Stimulated activated CD4-positive, alpha-beta T cell treated with anti-CD3 and anti-CD28 coated beads, TNF-alpha, amount 100 ng/mL, for 48 hours (primary cell): ENCODE data around the gene RNF40.

Experiments
- DNase-seq, 3 donors: peaks; one replicate each; pipeline ENCODE4 v3.0.0-alpha.2; 2020; ENCODE audit warnings: low read depth in 3 of 3

RNF40 gene

DNA sequence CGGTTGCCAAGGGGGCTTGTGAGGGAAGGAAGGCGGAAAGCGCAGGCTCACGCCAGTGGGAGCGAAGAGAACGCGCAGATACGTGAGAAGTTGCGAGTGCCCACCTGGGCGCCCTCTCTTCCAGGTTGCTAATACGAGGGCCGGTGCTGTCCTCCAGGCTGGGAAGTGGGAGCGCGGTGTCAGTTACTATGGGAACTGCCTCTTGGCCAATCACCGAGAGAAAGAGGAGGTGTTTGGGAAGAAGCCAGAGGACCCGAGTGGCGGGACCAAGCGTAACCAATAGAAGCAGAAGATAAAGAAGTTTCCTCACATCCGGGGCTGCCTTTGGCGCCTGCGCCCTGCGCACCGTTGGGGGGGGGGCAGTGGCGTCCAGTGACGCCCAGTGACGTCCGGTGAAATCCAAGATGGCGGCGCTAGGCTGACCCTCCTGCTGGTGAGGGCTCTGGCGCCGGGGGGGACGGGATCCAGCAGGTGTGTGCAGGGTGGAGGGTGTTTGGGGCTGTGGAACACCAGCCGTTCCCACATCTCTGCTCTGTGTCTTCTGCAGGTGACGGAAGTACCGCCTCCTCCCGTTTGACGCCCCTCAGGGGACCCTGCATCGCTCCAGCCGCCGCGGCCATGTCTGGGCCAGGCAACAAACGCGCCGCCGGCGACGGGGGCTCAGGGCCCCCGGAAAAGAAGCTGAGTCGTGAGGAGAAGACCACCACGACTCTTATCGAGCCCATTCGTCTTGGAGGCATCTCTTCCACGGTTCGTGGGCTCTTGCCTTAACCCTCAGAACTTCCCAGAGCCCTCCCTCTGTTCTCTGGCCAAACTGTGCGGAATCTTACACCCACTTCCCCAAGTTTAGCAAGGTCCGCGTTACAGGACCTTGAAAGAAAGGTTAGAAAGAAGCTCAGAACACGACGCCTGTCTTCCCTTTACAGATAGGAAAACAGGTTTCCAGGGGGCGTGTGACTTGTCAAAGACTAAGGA lies at the start of gene RNF40, which contains the start of gene CFAP119:
RNF40 (plus strand) TSS at position 395 of the 975 bp plus-strand sequence; CDS start at position 619, 224 bp downstream.
CFAP119 (minus strand) TSS at position 135 of the 975 bp plus-strand sequence. CDS start 314 bp downstream, outside the sequence.
- peak; percentile 82 to 87 (median 86) for DNase-seq

DNA sequence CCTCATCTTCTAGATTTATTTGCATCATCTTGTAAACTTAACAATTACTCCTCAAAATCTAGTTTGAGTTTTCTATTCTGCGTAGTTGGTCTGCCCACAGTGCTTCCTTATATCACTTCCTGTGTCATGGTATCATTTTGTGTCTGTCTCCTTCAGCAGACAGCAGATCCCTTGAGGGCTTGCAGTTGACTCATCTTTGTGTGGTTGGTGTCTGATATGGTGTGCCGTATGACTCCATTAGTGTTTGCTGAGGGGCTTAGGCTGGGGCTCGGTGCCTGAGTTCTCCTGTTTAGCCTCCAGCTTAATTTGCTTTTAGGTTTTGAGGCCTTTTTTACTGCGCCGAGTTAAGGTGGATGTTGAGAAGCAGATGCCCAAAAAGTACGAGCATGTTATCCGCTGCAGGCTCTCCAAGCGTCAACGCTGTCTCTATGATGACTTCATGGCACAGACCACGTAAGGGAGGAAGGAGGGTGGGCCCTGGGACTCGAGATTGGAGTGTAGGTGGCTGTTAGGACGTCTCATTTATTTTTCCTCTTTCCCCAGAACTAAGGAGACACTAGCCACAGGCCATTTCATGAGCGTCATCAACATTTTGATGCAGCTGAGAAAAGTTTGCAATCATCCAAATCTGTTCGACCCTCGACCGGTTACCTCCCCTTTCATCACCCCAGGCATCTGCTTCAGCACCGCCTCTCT lies 46.2 kb upstream of the RNF40 start:
- DNase-seq: peak in 2 of 3 donors; percentile 15 to 27

DNA sequence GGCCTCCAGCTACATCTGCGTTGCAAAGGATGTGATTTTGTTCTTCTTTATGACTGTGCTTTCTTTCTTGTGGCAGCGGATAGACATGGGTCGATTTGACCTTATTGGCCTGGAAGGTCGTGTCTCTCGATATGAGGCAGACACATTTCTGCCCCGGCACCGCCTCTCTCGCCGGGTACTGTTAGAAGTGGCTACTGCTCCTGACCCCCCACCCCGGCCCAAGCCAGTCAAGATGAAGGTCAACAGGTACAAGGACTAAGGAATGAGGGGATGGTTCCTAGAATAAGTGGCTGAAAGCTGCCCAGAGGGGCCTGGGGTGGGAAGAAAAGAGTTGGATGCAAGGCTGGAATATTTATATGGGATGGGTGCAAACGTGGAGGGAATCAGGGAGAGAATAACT lies 42.0 kb upstream of the RNF40 start:
- DNase-seq: no peak

DNA sequence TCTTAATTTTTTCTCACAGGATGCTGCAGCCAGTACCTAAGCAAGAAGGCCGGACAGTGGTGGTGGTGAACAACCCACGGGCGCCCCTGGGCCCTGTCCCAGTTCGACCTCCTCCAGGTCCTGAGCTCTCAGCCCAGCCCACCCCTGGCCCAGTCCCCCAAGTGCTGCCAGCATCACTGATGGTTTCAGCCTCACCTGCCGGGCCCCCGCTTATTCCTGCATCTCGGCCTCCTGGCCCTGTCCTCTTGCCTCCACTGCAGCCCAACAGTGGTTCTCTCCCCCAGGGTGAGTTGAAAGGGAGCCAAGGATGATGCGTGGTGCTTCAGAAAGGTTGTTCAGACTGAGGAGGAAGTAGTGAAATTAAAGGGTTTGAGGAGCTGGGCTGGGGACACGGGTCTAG lies 41.4 kb upstream of the RNF40 start:
- no peak for DNase-seq

DNA sequence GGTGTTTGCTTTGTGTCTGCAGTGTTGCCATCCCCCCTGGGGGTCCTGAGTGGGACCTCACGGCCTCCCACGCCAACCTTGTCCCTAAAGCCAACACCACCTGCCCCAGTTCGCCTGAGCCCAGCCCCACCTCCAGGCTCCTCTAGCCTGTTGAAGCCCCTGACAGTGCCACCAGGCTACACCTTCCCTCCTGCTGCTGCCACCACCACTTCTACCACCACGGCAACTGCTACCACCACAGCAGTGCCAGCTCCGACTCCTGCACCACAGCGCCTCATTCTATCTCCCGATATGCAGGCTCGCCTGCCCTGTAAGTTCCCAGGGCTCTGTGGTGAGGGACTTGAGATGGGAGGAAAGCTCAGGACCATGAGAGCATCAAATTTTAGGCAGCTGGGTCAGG lies 41.0 kb upstream of the RNF40 start:
- DNase-seq: no peak

DNA sequence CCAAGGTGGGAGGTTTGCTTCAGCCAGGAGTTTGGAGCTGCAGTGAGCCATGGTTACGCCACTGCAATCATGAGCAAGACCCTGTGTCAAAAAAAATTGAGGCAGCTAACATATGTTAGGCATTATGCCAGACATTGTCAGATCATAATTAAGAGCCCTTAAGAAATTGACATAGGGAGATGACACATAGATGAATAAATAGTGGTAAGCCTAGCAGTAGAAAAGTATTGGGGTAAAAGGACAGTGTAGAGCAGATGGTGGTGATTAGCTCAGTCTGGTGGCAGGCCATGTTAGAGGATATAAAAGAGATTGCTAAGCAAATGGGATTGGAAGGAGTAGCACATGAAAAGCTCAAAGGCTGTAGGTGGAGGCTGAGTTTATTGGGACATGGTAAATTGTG lies 40.5 kb upstream of the RNF40 start:
- no peak for DNase-seq

DNA sequence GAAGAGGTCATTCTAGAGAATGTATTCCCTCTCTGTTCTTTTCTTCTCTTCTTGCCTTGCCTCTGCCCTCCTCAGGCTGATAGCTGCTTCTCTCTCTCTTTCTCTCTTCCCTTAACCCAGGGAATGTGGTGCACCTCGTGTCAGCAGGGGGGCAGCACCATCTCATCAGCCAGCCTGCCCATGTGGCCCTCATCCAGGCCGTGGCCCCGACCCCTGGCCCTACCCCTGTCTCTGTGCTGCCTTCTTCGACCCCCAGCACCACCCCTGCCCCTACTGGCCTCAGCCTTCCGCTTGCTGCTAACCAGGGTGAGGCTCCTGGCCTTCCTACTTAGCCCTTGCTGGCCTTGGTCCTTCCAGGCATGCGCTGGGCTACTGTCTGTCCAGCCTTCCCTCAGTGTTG lies 39.7 kb upstream of the RNF40 start:
- DNase-seq: no peak

DNA sequence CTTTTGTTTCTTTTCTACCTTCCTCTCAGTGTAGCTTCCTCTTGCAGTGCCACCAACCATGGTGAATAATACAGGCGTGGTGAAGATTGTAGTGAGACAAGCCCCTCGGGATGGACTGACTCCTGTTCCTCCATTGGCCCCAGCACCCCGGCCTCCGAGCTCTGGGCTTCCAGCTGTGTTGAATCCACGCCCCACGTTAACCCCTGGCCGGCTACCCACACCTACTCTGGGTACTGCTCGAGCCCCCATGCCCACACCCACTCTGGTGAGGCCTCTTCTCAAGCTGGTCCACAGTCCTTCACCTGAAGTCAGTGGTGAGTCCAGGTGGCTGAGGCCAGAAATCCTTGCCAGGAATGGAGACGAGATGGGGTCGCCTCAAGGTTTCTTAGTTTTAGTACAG lies 39.2 kb upstream of the RNF40 start:
- DNase-seq: no peak

DNA sequence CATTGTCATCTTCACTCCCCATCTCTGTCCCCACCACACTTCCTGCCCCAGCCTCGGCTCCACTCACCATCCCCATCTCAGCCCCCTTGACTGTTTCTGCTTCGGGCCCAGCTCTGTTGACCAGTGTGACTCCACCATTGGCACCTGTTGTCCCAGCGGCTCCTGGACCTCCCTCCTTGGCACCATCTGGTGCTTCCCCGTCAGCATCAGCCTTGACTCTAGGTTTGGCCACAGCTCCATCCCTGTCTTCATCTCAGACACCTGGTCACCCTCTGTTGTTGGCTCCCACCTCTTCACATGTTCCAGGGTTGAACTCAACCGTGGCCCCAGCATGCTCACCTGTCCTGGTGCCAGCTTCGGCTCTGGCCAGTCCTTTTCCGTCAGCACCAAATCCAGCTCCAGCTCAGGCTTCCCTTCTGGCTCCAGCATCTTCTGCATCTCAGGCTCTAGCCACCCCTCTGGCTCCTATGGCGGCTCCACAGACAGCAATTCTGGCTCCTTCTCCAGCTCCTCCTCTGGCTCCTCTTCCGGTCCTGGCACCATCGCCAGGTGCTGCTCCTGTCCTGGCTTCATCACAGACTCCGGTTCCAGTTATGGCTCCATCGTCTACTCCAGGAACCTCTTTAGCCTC lies 38.3 kb upstream of the RNF40 start:
- DNase-seq: no peak

DNA sequence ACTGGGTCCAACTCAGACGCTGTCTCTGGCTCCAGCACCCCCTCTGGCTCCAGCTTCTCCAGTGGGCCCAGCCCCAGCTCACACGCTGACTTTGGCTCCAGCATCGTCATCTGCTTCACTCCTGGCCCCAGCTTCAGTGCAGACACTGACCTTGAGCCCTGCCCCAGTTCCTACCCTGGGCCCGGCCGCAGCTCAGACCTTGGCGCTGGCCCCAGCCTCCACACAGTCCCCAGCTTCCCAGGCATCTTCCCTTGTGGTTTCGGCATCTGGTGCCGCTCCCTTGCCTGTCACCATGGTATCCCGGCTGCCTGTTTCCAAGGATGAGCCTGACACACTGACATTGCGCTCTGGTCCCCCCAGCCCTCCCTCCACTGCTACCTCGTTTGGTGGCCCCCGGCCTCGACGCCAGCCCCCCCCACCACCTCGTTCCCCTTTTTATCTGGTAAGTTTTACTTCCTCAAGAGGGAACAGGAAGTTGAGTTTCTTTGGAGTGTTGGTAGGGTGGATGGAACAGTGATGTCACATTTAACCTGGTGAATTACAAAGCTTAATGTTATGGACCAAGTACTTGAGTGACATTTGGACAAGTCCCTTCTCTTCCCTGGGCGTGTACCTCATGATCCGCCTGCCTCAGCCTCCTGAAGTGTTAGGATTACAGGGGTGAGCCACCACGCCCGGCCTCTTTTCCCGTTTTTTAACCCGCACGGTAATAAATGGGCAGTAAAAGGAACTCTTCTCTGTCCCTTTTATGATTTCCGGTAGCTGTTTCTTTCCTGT lies 37.3 kb upstream of the RNF40 start:
- DNase-seq: no peak

DNA sequence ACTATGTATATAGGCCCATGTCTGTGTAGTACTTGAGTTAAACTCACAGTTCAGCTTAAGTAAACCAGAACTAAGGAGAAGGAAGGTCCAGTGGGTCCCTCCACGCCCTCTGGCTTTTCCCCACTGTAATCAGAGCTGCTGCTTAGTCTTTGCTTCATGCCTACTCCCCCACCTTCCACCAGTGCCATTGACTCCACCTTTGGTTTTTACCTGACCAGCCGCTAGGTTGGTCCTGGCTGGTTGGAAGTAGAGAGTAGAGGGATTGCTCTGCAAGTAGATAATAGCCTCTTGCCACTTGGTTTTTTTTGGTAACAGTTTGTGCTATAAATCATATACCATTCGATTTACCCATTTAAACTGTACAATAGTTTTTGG lies 36.7 kb upstream of the RNF40 start:
- DNase-seq: no peak

DNA sequence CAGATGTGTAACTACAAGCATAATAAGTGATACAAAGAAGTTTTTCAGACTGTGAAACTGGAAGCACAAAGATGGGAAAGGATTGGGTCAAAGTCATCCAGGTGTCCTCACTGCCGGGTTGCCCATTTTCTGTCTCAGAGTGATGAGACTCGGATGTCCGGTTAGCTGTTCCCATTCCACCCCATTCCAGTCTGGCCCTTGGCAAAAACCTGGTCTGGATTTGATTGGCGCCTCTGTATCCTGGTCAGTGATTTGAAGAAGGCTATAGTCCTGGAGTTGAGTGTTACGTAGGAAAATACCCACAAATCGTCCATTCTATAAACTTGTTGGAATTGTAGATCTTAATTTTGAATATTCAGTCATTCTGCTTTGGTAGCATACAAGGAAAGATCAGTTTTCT lies 33.8 kb upstream of the RNF40 start:
- DNase-seq: no peak

DNA sequence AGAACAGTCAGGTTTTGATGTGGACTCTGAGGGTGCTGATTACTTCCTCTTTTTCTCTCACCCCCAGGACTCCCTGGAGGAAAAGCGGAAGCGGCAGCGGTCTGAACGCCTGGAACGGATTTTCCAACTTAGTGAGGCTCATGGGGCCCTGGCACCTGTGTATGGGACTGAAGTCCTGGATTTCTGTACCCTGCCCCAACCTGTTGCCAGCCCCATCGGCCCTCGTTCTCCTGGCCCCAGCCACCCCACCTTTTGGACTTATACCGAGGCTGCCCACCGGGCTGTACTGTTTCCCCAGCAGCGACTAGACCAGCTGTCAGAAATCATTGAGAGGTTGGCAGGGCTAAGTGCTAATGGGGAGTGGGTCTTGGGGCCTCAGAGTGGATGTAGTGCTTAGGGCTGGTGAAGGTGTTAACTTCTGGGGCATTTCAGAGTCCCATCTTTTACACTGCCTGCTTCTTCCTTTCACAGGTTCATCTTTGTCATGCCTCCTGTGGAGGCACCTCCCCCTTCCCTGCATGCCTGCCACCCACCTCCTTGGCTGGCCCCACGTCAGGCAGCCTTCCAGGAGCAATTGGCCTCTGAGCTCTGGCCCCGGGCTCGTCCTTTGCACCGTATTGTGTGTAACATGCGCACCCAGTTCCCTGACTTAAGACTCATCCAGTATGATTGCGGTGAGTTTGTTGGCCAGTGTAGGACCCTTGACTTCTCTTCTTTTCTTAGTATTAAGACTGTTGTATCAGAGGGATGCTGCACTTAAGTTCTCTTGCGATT lies 33.0 kb upstream of the RNF40 start:
- no peak for DNase-seq

DNA sequence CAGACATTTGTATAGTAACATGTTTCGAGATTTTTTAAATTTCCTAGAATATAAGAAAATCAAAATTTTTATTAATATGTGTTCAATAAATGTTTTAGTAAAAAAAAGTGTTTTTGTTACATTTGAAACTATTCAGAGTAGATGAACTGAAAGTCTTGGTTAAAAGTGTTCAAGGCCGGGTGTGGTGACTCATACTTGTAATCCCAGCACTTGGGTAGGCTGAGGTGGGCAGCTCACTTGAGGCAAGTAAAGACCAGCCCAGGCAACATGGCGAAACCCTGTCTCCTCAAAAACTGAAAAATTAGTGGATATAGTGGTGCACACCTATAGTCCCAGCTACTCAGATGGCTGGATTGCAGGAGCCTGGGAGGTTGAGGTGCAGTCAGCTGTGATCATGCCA lies 30.7 kb upstream of the RNF40 start:
- DNase-seq: no peak

DNA sequence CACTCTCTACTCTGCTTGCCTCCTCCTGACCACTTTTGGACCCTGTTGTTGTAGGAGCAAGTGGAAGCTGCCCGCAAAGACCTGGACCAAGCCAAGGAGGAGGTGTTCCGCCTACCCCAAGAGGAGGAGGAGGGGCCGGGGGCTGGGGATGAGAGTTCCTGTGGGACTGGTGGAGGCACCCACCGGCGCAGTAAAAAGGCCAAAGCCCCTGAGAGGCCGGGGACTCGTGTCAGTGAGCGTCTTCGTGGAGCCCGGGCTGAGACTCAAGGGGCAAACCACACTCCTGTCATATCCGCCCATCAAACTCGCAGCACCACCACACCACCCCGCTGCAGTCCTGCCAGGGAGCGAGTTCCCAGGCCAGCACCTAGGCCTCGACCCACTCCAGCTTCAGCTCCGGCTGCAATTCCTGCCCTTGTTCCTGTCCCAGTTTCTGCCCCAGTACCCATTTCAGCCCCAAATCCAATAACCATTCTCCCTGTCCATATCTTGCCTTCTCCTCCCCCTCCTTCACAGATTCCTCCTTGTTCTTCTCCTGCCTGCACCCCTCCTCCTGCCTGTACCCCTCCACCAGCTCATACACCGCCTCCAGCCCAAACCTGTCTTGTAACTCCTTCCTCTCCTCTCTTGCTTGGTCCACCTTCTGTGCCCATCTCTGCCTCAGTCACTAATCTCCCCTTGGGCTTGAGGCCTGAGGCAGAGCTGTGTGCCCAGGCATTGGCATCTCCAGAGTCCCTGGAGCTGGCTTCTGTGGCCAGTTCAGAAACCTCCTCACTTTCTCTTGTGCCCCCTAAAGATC lies 24.9 kb upstream of the RNF40 start:
- DNase-seq: no peak

DNA sequence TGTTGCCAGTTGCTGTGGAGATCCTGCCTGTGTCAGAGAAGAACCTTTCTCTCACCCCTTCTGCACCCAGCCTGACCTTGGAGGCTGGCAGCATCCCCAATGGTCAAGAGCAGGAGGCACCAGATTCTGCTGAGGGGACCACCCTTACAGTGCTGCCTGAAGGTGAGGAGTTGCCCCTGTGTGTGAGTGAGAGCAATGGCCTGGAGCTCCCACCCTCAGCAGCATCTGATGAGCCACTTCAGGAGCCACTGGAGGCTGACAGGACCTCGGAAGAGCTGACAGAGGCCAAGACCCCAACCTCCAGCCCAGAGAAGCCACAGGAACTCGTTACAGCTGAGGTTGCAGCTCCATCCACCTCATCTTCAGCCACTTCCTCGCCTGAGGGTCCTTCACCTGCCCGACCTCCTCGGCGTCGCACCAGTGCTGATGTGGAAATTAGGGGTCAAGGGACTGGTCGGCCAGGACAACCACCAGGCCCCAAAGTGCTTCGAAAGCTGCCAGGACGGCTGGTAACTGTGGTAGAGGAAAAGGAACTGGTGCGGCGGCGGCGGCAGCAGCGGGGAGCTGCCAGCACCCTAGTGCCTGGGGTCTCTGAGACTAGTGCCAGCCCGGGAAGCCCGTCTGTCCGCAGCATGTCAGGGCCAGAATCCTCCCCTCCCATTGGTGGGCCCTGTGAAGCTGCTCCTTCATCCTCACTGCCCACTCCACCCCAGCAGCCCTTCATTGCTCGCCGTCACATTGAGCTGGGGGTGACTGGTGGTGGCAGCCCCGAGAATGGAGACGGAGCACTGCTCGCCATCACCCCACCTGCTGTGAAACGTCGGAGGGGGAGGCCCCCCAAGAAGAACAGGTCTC lies 24.1 kb upstream of the RNF40 start:
- DNase-seq: no peak

DNA sequence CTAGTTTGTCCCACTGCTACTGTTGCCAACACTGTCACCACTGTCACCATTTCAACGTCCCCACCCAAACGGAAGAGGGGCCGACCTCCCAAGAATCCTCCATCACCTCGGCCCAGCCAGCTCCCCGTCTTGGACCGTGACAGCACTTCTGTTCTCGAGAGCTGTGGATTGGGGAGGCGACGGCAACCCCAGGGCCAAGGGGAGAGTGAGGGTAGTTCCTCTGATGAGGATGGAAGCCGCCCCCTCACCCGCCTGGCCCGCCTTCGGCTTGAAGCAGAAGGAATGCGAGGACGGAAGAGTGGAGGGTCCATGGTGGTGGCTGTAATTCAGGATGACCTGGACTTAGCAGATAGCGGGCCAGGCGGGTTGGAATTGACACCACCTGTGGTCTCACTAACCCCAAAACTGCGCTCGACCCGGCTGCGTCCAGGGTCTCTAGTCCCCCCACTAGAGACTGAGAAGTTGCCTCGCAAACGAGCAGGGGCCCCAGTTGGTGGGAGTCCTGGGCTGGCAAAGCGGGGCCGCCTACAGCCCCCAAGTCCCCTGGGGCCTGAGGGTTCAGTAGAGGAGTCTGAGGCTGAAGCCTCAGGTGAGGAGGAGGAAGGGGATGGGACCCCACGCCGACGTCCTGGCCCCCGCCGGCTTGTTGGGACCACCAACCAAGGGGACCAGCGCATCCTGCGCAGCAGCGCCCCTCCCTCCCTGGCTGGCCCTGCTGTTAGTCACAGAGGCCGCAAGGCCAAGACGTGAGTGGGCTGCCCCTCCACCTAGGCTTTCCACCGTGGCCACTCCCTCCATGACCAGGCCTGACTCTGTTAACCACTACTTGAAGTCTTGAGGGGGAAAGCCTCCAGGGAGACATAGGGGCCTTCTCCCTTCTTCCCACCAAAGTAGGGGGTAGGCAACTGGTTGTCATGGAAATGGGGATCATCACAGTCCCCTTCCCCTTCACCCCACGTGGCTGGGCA lies 22.9 kb upstream of the RNF40 start:
- DNase-seq: no peak
